Tibial artery (tissue), 4 donors: Measurements from ENCODE around the gene SLC22A1.
"Not testable (repeated sequence)": the region's sequence is repeated elsewhere in the genome, so short reads cannot be mapped to it uniquely, and the experiment has no call there.

Source experiments
- DNase-seq, 2 donors: peaks; one replicate each; pipeline ENCODE4 v3.0.0-alpha.2; 2019
- H3K27ac ChIP-seq, 2 donors: fragments of 200-600 bp; sonication (generic) in 1 of 2; 1 replicate in 1 of 2; 2 replicates in 1 of 2; pipeline ENCODE4 v1.5.1; 2018 to 2019; ENCODE audit warnings: mild to moderate bottlenecking in 1 of 2
- H3K27me3 ChIP-seq, 2 donors: fragments of 200-600 bp; sonication (generic) in 1 of 2; one replicate each; pipeline versions ENCODE4 v1.5.1 to v1.6.0; 2016 to 2019
- H3K36me3 ChIP-seq, 3 donors: fragments of 200-600 bp; sonication (generic) in 2 of 3; one replicate each; pipeline ENCODE4 v1.5.1; 2016 to 2019; ENCODE audit warnings: mild to moderate bottlenecking in 2 of 3
- H3K4me1 ChIP-seq, 4 donors: fragments of 200-600 bp; sonication (generic) in 2 of 4; 1 replicate in 3 of 4; 2 replicates in 1 of 4; pipeline ENCODE4 v1.5.1; 2016 to 2019
- H3K4me3 ChIP-seq, 2 donors: fragments of 200-600 bp; sonication (generic) in 1 of 2; 1 replicate in 1 of 2; 2 replicates in 1 of 2; pipeline ENCODE4 v1.5.1; 2018 to 2019; ENCODE audit warnings: mild to moderate bottlenecking in 2 of 2
- H3K9me3 ChIP-seq, 3 donors: fragments of 200-600 bp; sonication (generic) in 1 of 3; one replicate each; pipeline ENCODE4 v1.5.1; 2016 to 2019
- CTCF ChIP-seq, 2 experiments: fragments of 200-600 bp in 1 of 2; fragments of 450-650 bp in 1 of 2; IDR thresholded peaks; one replicate each; pipeline ENCODE4 v1.5.1; 2017 to 2019; ENCODE audit warnings: antibody characterized with exemption in 2 of 2, mild to moderate bottlenecking in 1 of 2, moderate library complexity in 1 of 2
- intact Hi-C: fragments of 100-400 bp; cut with DNase I; formaldehyde crosslinking; loops from one replicate; pipeline ENCODE4 v1.15.0; 2023; ENCODE audit warnings: low total_unique reads

Gene SLC22A1

GRCh38 chr6:160088784-160089533, 32.7 kb upstream of the SLC22A1 start:
- no peak for TF ChIP-seq CTCF (IDR thresholded peaks at IDR 0.05)
- intact Hi-C loops = loop anchor here (5.0 kb wide), 1 partner anchor 368 kb away; no protein-coding TSS in a partner anchor
- peak overlapping the region in 1 of 2 donors; percentile 3 for H3K27ac ChIP-seq
- H3K36me3 ChIP-seq = peaks cover 61 to 97% (median 80%) of the 10 kb centered on the region in 3 donors
- no peaks in the 10 kb centered on the region for H3K27me3 ChIP-seq
- no peaks in the 10 kb centered on the region for H3K9me3 ChIP-seq
- DNase-seq = no peak
- peaks cover 0 to 6% (median 0%) of the 10 kb centered on the region in 4 donors for H3K4me1 ChIP-seq
- no peak overlapping the region for H3K4me3 ChIP-seq

- no peak for TF ChIP-seq CTCF (IDR thresholded peaks at IDR 0.05)
- Histone ChIP-seq H3K36me3 (peaks cover 59 to 97% (median 80%) of the 10 kb centered on the region in 3 donors), H3K27me3 (no peaks in the 10 kb centered on the region), H3K27ac (no peak overlapping the region), H3K4me1 (peaks cover 0 to 6% (median 0%) of the 10 kb centered on the region in 4 donors), H3K4me3 (no peak overlapping the region), H3K9me3 (no peaks in the 10 kb centered on the region)
- intact Hi-C loops = loop anchor here (5.0 kb wide), 1 partner anchor 368 kb away; no protein-coding TSS in a partner anchor
- DNase-seq = peak in 1 of 2 donors; percentile 42
These were observed 32.1 kb upstream of the SLC22A1 start for GRCh38 chr6:160089534-160089897.

- intact Hi-C loops, H3K27me3 ChIP-seq, H3K27ac ChIP-seq, H3K9me3 ChIP-seq, DNase-seq, H3K4me3 ChIP-seq, H3K4me1 ChIP-seq: not testable (repeated sequence)
- peaks cover 50 to 96% (median 77%) of the 10 kb centered on the region in 3 donors for H3K36me3 ChIP-seq
These were observed 31.0 kb upstream of the SLC22A1 start for GRCh38 chr6:160090442-160091239.

GRCh38 chr6:160092176-160092575, 29.4 kb upstream of the SLC22A1 start:
- peaks cover 60 to 96% (median 80%) of the 10 kb centered on the region in 3 donors for H3K36me3 ChIP-seq
- not testable (repeated sequence) for DNase-seq

GRCh38 chr6:160092602-160093001, 29.0 kb upstream of the SLC22A1 start:
- Histone ChIP-seq H3K4me1 (peaks cover 0 to 6% (median 0%) of the 10 kb centered on the region in 4 donors), H3K27ac (no peak overlapping the region), H3K4me3 (no peak overlapping the region), H3K27me3 (no peaks in the 10 kb centered on the region), H3K9me3 (no peaks in the 10 kb centered on the region), H3K36me3 (peaks cover 65 to 97% (median 84%) of the 10 kb centered on the region in 3 donors)
- no peak for TF ChIP-seq CTCF (IDR thresholded peaks at IDR 0.05)
- intact Hi-C loops = no loop called here
- no peak for DNase-seq

More at GRCh38 chr6:160092176-160092575, 29.4 kb upstream of the SLC22A1 start:
- H3K27ac ChIP-seq, H3K9me3 ChIP-seq, intact Hi-C loops, H3K4me1 ChIP-seq, H3K27me3 ChIP-seq, H3K4me3 ChIP-seq: not testable (repeated sequence)

GRCh38 chr6:160093061-160093460, 28.6 kb upstream of the SLC22A1 start:
- Histone ChIP-seq H3K4me1 (peaks cover 0 to 6% (median 0%) of the 10 kb centered on the region in 4 donors), H3K36me3 (peaks cover 66 to 99% (median 88%) of the 10 kb centered on the region in 3 donors), H3K9me3 (no peaks in the 10 kb centered on the region), H3K27me3 (no peaks in the 10 kb centered on the region), H3K27ac (no peak overlapping the region), H3K4me3 (no peak overlapping the region)
- DNase-seq = no peak
- intact Hi-C loops = no loop called here
- TF ChIP-seq CTCF (IDR thresholded peaks at IDR 0.05) = no peak
